Type B pancreatic cell (in vitro differentiated cells): ENCODE measurements around the gene PRRC2C. TPM values are rescaled to one million over a fixed set of nuclear protein-coding genes. Genes with fewer than 3 reads are reported as not detected.
"Not testable (repeated sequence)": the region's sequence is repeated elsewhere in the genome, so short reads cannot be mapped to it uniquely, and the experiment has no call there.

Source experiments
- DNase-seq: peaks from one replicate; pipeline ENCODE4 v3.0.0; 2021; ENCODE audit warnings: mixed read lengths; ENCODE audit not compliant: unreplicated experiment; ENCODE audit errors: extremely low spot score
- H3K27ac Mint-ChIP-seq: 2 replicates; pipeline ENCODE4 v1.8.0; 2021; ENCODE audit warnings: mild to moderate bottlenecking, mixed read lengths
- H3K27me3 Mint-ChIP-seq: 2 replicates; pipeline ENCODE4 v1.8.0; 2021; ENCODE audit warnings: mixed read lengths
- H3K36me3 Mint-ChIP-seq: 2 replicates; pipeline ENCODE4 v1.8.0; 2021; ENCODE audit warnings: mixed read lengths
- H3K4me1 Mint-ChIP-seq: one replicate; pipeline ENCODE4 v1.8.0; 2021; ENCODE audit warnings: mixed read lengths; ENCODE audit not compliant: unreplicated experiment
- H3K4me3 Mint-ChIP-seq: 2 replicates; pipeline ENCODE4 v1.8.0; 2021; ENCODE audit warnings: mild to moderate bottlenecking, mixed read lengths
- H3K9me3 Mint-ChIP-seq: 2 replicates; pipeline ENCODE4 v1.8.0; 2021; ENCODE audit warnings: mixed read lengths
- CTCF ChIP-seq: fragments of 200-600 bp; sonication (generic); conservative IDR thresholded peaks from 2 replicates; pipeline ENCODE4 v1.5.0; 2021; ENCODE audit warnings: antibody characterized with exemption, mild to moderate bottlenecking
- total RNA-seq: library from RNA; stranded (reverse); gene quantifications from 2 replicates; pipeline ENCODE4 v1.2.1, GENCODE V29; 2021; ENCODE audit warnings: low replicate concordance

PRRC2C gene
- total RNA-seq, 1 donor from 2014 or later, result 172 TPM

GRCh38 chr1:171611306-171611705, 126.0 kb downstream of the PRRC2C start:
- no peaks in the 10 kb centered on the region for H3K27me3 Mint-ChIP-seq
- H3K36me3 Mint-ChIP-seq, result no peaks in the 10 kb centered on the region
- no peak for DNase-seq
- H3K9me3 Mint-ChIP-seq, result no peaks in the 10 kb centered on the region
- H3K4me1 Mint-ChIP-seq, result no peaks in the 10 kb centered on the region
- H3K27ac Mint-ChIP-seq, result no peak overlapping the region
- no peak for TF ChIP-seq CTCF
- H3K4me3 Mint-ChIP-seq, result no peak overlapping the region

GRCh38 chr1:171613282-171613681, 128.0 kb downstream of the PRRC2C start:
- Mint-ChIP-seq H3K4me3 (no peak overlapping the region), H3K4me1 (no peaks in the 10 kb centered on the region), H3K9me3 (no peaks in the 10 kb centered on the region), H3K27me3 (no peaks in the 10 kb centered on the region), H3K27ac (no peak overlapping the region), H3K36me3 (no peaks in the 10 kb centered on the region)
- DNase-seq, result no peak
- TF ChIP-seq CTCF, result no peak

- H3K27me3 Mint-ChIP-seq, H3K27ac Mint-ChIP-seq, DNase-seq, H3K4me3 Mint-ChIP-seq, H3K36me3 Mint-ChIP-seq, H3K9me3 Mint-ChIP-seq, H3K4me1 Mint-ChIP-seq: not testable (repeated sequence)
These were observed 130.0 kb downstream of the PRRC2C start for GRCh38 chr1:171615122-171615906.

- DNase-seq, result no peak
- H3K9me3 Mint-ChIP-seq, result no peaks in the 10 kb centered on the region
- H3K27ac Mint-ChIP-seq, result no peak overlapping the region
- H3K36me3 Mint-ChIP-seq, result no peaks in the 10 kb centered on the region
- H3K4me3 Mint-ChIP-seq, result no peak overlapping the region
- no peak for TF ChIP-seq CTCF
- no peaks in the 10 kb centered on the region for H3K27me3 Mint-ChIP-seq
- no peaks in the 10 kb centered on the region for H3K4me1 Mint-ChIP-seq
These were observed 131.3 kb downstream of the PRRC2C start for GRCh38 chr1:171616586-171616985.

- DNase-seq, result no peak
- H3K9me3 Mint-ChIP-seq, result no peaks in the 10 kb centered on the region
- H3K27ac Mint-ChIP-seq, result no peak within 1 kb of the TSS
- no peaks in the 10 kb centered on the region for H3K27me3 Mint-ChIP-seq
- no peak for TF ChIP-seq CTCF
- H3K36me3 Mint-ChIP-seq, result no peaks in the 10 kb centered on the region
- H3K4me3 Mint-ChIP-seq, result no peak within 1 kb of the TSS
- H3K4me1 Mint-ChIP-seq, result peaks cover 6% of the 10 kb centered on the region
These were observed 136.8 kb downstream of the PRRC2C start, which contains the start of gene MYOCOS for GRCh38 chr1:171622152-171622462. TSS of gene MYOCOS (plus strand) at chr1:171622243. CDS start at chr1:171623884, 1,641 bp downstream.

GRCh38 chr1:171623651-171624331, 138.5 kb downstream of the PRRC2C start:
- Mint-ChIP-seq H3K9me3 (no peaks in the 10 kb centered on the region), H3K4me1 (peaks cover 6% of the 10 kb centered on the region), H3K36me3 (no peaks in the 10 kb centered on the region), H3K27me3 (no peaks in the 10 kb centered on the region), H3K4me3 (no peak overlapping the region), H3K27ac (no peak overlapping the region)
- DNase-seq, result no peak
- TF ChIP-seq CTCF, result no peak
